Activated naive CD8-positive, alpha-beta T cell treated with anti-CD3 and anti-CD28 coated beads, Interleukin-2, amount 50 U/mL, for 16 hours (primary cell): ENCODE results near the gene CALHM5.

Experiments used
- DNase-seq: peaks from one replicate; pipeline ENCODE4 v3.0.0-alpha.2; 2020; ENCODE audit warnings: low read depth, low spot score

Gene CALHM5

GRCh38 chr6:116550796-116551195, 39.4 kb downstream of the CALHM5 start:
- DNase-seq = no peak

GRCh38 chr6:116553451-116553850, 42.0 kb downstream of the CALHM5 start, which contains the start of gene CALHM4:
CALHM4 (plus strand) TSS chr6:116553751; CDS start chr6:116553794, 43 bp downstream.
- no peak for DNase-seq

GRCh38 chr6:116556065-116556464, 44.6 kb downstream of the CALHM5 start:
- DNase-seq = no peak

GRCh38 chr6:116556814-116557415, 45.5 kb downstream of the CALHM5 start:
- DNase-seq = no peak

- DNase-seq = no peak
Measured at GRCh38 chr6:116557893-116558292, 46.5 kb downstream of the CALHM5 start.

GRCh38 chr6:116560130-116560529, 48.7 kb downstream of the CALHM5 start:
- no peak for DNase-seq

GRCh38 chr6:116561377-116562018, 50.1 kb downstream of the CALHM5 start:
- no peak for DNase-seq

- no peak for DNase-seq
Measured at GRCh38 chr6:116562019-116562403, 50.6 kb downstream of the CALHM5 start.

- DNase-seq = no peak
Measured at GRCh38 chr6:116562614-116563013, 51.2 kb downstream of the CALHM5 start.

- no peak for DNase-seq
Measured at GRCh38 chr6:116563830-116564229, 52.4 kb downstream of the CALHM5 start.

- DNase-seq = no peak
Measured at GRCh38 chr6:116564311-116564710, 52.9 kb downstream of the CALHM5 start.

GRCh38 chr6:116564921-116565872, 53.8 kb downstream of the CALHM5 start:
- DNase-seq = no peak

- DNase-seq = no peak
Measured at GRCh38 chr6:116568111-116568510, 56.7 kb downstream of the CALHM5 start.

GRCh38 chr6:116568821-116569755, 57.6 kb downstream of the CALHM5 start:
- no peak for DNase-seq

GRCh38 chr6:116570856-116571682, 59.6 kb downstream of the CALHM5 start, which contains the start of gene RWDD1:
RWDD1 (plus strand) TSS chr6:116571504; CDS start chr6:116571583, 79 bp downstream.
- peak; percentile 96 for DNase-seq

GRCh38 chr6:116571683-116572000, 60.2 kb downstream of the CALHM5 start:
- no peak for DNase-seq

- no peak for DNase-seq
Measured at GRCh38 chr6:116572162-116572561, 60.7 kb downstream of the CALHM5 start.
